Peyer's patch (tissue), 4 donors: ENCODE results near the gene SCN3B.

Experiments
- CTCF ChIP-seq, 6 experiments: fragments of 450-650 bp in 4 of 6; fragments of 200-600 bp in 2 of 6; sonication (generic) in 1 of 6; IDR thresholded peaks; one replicate each; pipeline ENCODE4 v1.5.1; 2017 to 2019; ENCODE audit warnings: antibody characterized with exemption in 6 of 6, mild to moderate bottlenecking in 3 of 6, moderate library complexity in 1 of 6
- POLR2A ChIP-seq, 2 donors: fragments of 450-650 bp; IDR thresholded peaks; one replicate each; pipeline ENCODE4 v1.5.1; 2017; ENCODE audit warnings: antibody characterized with exemption in 2 of 2, mild to moderate bottlenecking in 2 of 2, moderate library complexity in 2 of 2

- TF ChIP-seq CTCF (IDR thresholded peaks at IDR 0.05) (no peak), POLR2A (IDR thresholded peaks at IDR 0.05) (no peak)
These were observed 46.1 kb downstream of the SCN3B start for GRCh38 chr11:123608371-123608770.
